SK-N-SH (cell line): Measurements from ENCODE around the gene PSENEN. TPM values are rescaled to one million over a fixed set of nuclear protein-coding genes. Genes with fewer than 3 reads are reported as not detected.
A peak's percentile ranks its signal among the peaks of the same experiment; 100 is the strongest.

ENCODE experiments used
- CTCF ChIA-PET: fragments of 300-600, 350-600 bp; formaldehyde crosslinking; extraction: SDS; loops from one replicate; lab custom pipeline; 2021; lab: Yijun Ruan, JAX
- POLR2A ChIA-PET: fragments of 350-600 bp; sonication (Branson Sonifier 250); formaldehyde crosslinking; extraction: SDS; loops from one replicate; lab custom pipeline; 2020; ENCODE audit warnings: antibody characterized with exemption, inconsistent platforms; lab: Yijun Ruan, JAX
- DNase-seq: peaks from one replicate; pipeline ENCODE4 v3.0.0; 2012
- H2AFZ ChIP-seq: fragments of 200-600 bp; sonication (generic); 2 replicates; pipeline ENCODE4 v1.8.1; 2016; ENCODE audit warnings: antibody characterized with exemption, mild to moderate bottlenecking, low read depth
- H3F3A ChIP-seq: fragments of 200-600 bp; sonication (generic); replicated peaks from 2 replicates; pipeline ENCODE3; 2016; ENCODE audit warnings: antibody characterized with exemption, mild to moderate bottlenecking; ENCODE audit not compliant: insufficient read depth
- H3K27ac ChIP-seq, 2 experiments: fragments of 200-500 bp in 1 of 2; fragments of 200-600 bp in 1 of 2; sonication (Bioruptor generic) in 1 of 2; sonication (generic), shearing (Covaris generic) in 1 of 2; 2 replicates each; pipeline versions ENCODE4 v1.5.1 to v1.6.1; 2014 to 2016; ENCODE audit warnings: low read depth in 2 of 2, inconsistent platforms in 1 of 2, low read length in 1 of 2, mild to moderate bottlenecking in 1 of 2, mixed read lengths in 1 of 2
- H3K27me3 ChIP-seq: fragments of 200-600 bp; sonication (generic), shearing (Covaris generic); 2 replicates; pipeline ENCODE4 v1.6.1; 2016; ENCODE audit warnings: mixed run types; ENCODE audit not compliant: insufficient read depth
- H3K36me3 ChIP-seq, 2 experiments: fragments of 200-500 bp in 1 of 2; fragments of 200-600 bp in 1 of 2; sonication (Bioruptor generic) in 1 of 2; sonication (generic) in 1 of 2; replicated peaks in 1 of 2; 2 replicates each; pipeline versions ENCODE3 to v1.5.1; 2014 to 2016; ENCODE audit warnings: low read length in 1 of 2, mild to moderate bottlenecking in 1 of 2; ENCODE audit not compliant: insufficient read depth in 2 of 2, control insufficient read depth in 1 of 2
- H3K4me1 ChIP-seq, 2 experiments: fragments of 200-500 bp in 1 of 2; fragments of 200-600 bp in 1 of 2; sonication (Bioruptor generic) in 1 of 2; sonication (generic), shearing (Covaris generic) in 1 of 2; 2 replicates each; pipeline versions ENCODE4 v1.5.1 to v1.6.1; 2014 to 2016; ENCODE audit warnings: low read depth in 1 of 2, low read length in 1 of 2, mixed run types in 1 of 2; ENCODE audit not compliant: insufficient read depth in 2 of 2, control insufficient read depth in 1 of 2
- H3K4me2 ChIP-seq: fragments of 200-600 bp; sonication (generic), shearing (Covaris generic); 2 replicates; pipeline ENCODE4 v1.6.1; 2017; ENCODE audit warnings: mixed run types
- H3K4me3 ChIP-seq, 2 experiments: fragments of 200-500 bp in 1 of 2; fragments of 200-600 bp in 1 of 2; sonication (Bioruptor generic) in 1 of 2; sonication (generic), shearing (Covaris generic) in 1 of 2; 2 replicates each; pipeline versions ENCODE4 v1.5.1 to v1.8.1; 2014 to 2016; ENCODE audit warnings: low read depth in 2 of 2, inconsistent platforms in 1 of 2, low read length in 1 of 2, mild to moderate bottlenecking in 1 of 2, mixed read lengths in 1 of 2, moderate library complexity in 1 of 2
- H3K79me2 ChIP-seq: fragments of 200-600 bp; sonication (generic); 2 replicates; pipeline ENCODE4 v1.8.1; 2017; ENCODE audit warnings: mild to moderate bottlenecking; ENCODE audit not compliant: insufficient read depth
- H3K9ac ChIP-seq: fragments of 200-600 bp; sonication (generic); 2 replicates; pipeline ENCODE4 v1.6.1; 2017; ENCODE audit warnings: mixed run types
- H3K9me2 ChIP-seq: fragments of 200-600 bp; sonication (generic); 2 replicates; pipeline ENCODE4 v1.6.1; 2017; ENCODE audit warnings: mixed run types
- H3K9me3 ChIP-seq: fragments of 200-600 bp; sonication (generic); 2 replicates; pipeline ENCODE4 v1.6.1; 2017; ENCODE audit warnings: mixed run types, mild to moderate bottlenecking, moderate library complexity
- H4K20me1 ChIP-seq: fragments of 200-600 bp; sonication (generic); 2 replicates; pipeline ENCODE4 v1.6.1; 2017; ENCODE audit warnings: mild to moderate bottlenecking, mixed run types; ENCODE audit not compliant: insufficient read depth
- FOXJ3 ChIP-seq: sonication (generic); formaldehyde crosslinking; IDR thresholded peaks from 2 replicates; pipeline ENCODE4 v1.5.1; 2020; ENCODE audit warnings: mild to moderate bottlenecking, missing genetic modification reagents
- GABPA ChIP-seq: IDR thresholded peaks from 2 replicates; pipeline ENCODE4 v1.4.0; 2012; ENCODE audit warnings: low read depth, mild to moderate bottlenecking
- IRF3 ChIP-seq: fragments of 150-350 bp; IDR thresholded peaks from 2 replicates; pipeline ENCODE4 v1.6.1; 2016; ENCODE audit warnings: mild to moderate bottlenecking, low read depth, low read length
- MXI1 ChIP-seq: IDR thresholded peaks from 2 replicates; pipeline ENCODE4 v1.6.1; 2012; ENCODE audit warnings: mild to moderate bottlenecking, low read depth, low read length, improper control_type of control experiment
- PBX3 ChIP-seq: IDR thresholded peaks from 2 replicates; pipeline ENCODE4; 2012
- RFX5 ChIP-seq: IDR thresholded peaks from 2 replicates; pipeline ENCODE4 v1.6.1; 2012; ENCODE audit warnings: mild to moderate bottlenecking, improper control_type of control experiment, low read length
- RXRA ChIP-seq: IDR thresholded peaks from 2 replicates; pipeline ENCODE4 v1.4.0; 2012; ENCODE audit warnings: low read depth, mild to moderate bottlenecking, borderline replicate concordance
- SIN3A ChIP-seq: IDR thresholded peaks from 2 replicates; pipeline ENCODE4 v1.6.1; 2012; ENCODE audit warnings: low read depth, mild to moderate bottlenecking, low read length, moderate library complexity, borderline replicate concordance
- TAF1 ChIP-seq: IDR thresholded peaks from 2 replicates; pipeline ENCODE4 v1.6.1; 2012; ENCODE audit warnings: low read depth, mild to moderate bottlenecking, low read length, moderate library complexity, borderline replicate concordance
- ZBTB33 ChIP-seq: IDR thresholded peaks from 2 replicates; pipeline ENCODE4 v1.4.0; 2012; ENCODE audit warnings: low read depth, borderline replicate concordance
- WGBS: methylation state at CpG from one replicate; pipeline ENCODE4 v1.1.6; 2017; ENCODE audit warnings: low lambda C conversion rate; 5-methylcytosine and 5-hydroxymethylcytosine counted together
- polyA plus RNA-seq, 3 experiments: library from polyadenylated mRNA; depleted of rRNA; stranded (reverse); fragments of >200 nt; gene quantifications; 2 replicates each; pipeline ENCODE4 v1.2.3, GENCODE V29; 2012
- TF ChIP-seq, protein P1 (sequence below): IDR thresholded peaks from 2 replicates; pipeline ENCODE4 v1.4.0; 2012; ENCODE audit warnings: low read depth
- TF ChIP-seq, protein P2 (sequence below): fragments of 200-600 bp; sonication (generic); IDR thresholded peaks from 2 replicates; pipeline ENCODE4 v1.6.1; 2017; ENCODE audit warnings: antibody characterized with exemption, mild to moderate bottlenecking, moderate library complexity

PSENEN gene
- polyA plus RNA-seq, 1 of the 3 experiments (the other 2 are of a cell fraction): 99.2 TPM

DNA sequence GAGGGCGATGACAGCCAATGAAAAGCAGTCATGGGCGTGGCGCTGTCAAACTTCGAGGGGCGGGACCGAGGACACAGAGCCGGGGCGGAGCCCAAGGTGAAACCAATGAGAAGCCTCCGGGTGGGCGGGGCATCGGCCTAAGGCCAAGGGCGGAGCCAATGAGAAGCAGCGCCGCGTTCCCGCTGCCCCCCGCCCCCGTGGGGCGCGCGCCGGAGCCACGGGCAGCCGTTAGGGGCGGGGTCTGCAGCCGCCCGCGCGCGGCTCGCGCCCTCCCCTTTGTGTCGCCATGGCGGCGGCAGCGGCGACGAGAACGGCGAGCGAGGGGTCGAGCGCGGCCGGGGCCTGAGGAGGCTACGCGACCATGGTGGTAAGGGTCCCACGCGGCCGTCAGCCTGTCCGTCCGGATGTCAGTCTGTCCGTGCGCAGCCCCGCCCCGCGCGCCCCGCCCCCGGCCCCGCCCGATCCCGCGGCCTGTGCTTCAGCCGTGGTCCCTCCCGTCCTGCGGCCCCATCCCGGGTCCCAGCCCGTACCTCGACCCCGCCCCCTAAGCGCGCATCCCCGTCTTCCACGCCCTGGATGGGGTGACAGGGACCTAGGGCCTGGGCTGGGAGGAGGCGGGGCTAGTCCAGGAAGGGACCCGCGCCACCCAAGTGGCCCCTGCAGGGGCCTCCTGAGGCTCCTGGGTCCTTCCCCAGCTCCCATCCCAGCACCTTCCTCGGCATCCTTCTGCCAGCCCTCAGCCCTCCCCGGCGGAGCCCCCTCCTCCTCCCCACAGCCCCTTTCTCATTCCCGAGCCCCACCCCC lies 30.0 kb downstream of the PSENEN start, which contains the start of gene ARHGAP33:
Gene ARHGAP33 (plus strand): TSS at position 267 of the 804 bp plus-strand sequence. CDS start 95 bp downstream, at position 362.
- H4K20me1 ChIP-seq: no peaks in the 10 kb centered on the region
- peak within 1 kb of the TSS; percentile 59 to 76 for H3K4me3 ChIP-seq
- H3K9me3 ChIP-seq: no peaks in the 10 kb centered on the region
- peaks cover 8% of the 10 kb centered on the region for H3F3A ChIP-seq
- H3K79me2 ChIP-seq: peaks cover 13% of the 10 kb centered on the region; the same call in 1 of the 2 replicates
- H3K9ac ChIP-seq: peak within 1 kb of the TSS; percentile 38; the same call in 1 of the 2 replicates
- H3K9me2 ChIP-seq: no peaks in the 10 kb centered on the region
- CTCF ChIA-PET: interaction anchor here (1.0 kb wide), 1 partner anchor 10 kb away, joined by 3 read pairs; no protein-coding TSS in a partner anchor
- H3K36me3 ChIP-seq: no peaks in the 10 kb centered on the region
- POLR2A ChIA-PET: interaction anchor here (0.5 kb wide), 1 partner anchor 64 kb away, joined by 4 read pairs; no protein-coding TSS in a partner anchor
- 3% methylated on average over 38 of the region's 82 CpGs for WGBS
- peak within 1 kb of the TSS; percentile 90 for H3K4me2 ChIP-seq
- H3K4me1 ChIP-seq: peaks cover 0 to 12% of the 10 kb centered on the region in 2 experiments; a peak in 2 of 4 replicates
- no peaks in the 10 kb centered on the region for H3K27me3 ChIP-seq
- H2AFZ ChIP-seq: peak within 1 kb of the TSS; percentile 76; the same call in 1 of the 2 replicates
- DNase-seq: peak; percentile 99
- TF ChIP-seq RXRA (no peak), IRF3 (0 out of 2 replicates have a peak, but pooled peaks have one; percentile 34), FOXJ3 (no peak), TAF1 (no peak), SIN3A (peak; percentile 62; the same call in 1 of the 2 replicates), ZBTB33 (no peak), RFX5 (peak; percentile 58; the same call in 1 of the 2 replicates), PBX3 (peak; percentile 42; the same call in 1 of the 2 replicates), MXI1 (peak; percentile 86), GABPA (no peak)
- TF ChIP-seq, protein P1, sequence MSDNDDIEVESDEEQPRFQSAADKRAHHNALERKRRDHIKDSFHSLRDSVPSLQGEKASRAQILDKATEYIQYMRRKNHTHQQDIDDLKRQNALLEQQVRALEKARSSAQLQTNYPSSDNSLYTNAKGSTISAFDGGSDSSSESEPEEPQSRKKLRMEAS: peak; percentile 45; the same call in 1 of the 2 replicates
- TF ChIP-seq, protein P2, sequence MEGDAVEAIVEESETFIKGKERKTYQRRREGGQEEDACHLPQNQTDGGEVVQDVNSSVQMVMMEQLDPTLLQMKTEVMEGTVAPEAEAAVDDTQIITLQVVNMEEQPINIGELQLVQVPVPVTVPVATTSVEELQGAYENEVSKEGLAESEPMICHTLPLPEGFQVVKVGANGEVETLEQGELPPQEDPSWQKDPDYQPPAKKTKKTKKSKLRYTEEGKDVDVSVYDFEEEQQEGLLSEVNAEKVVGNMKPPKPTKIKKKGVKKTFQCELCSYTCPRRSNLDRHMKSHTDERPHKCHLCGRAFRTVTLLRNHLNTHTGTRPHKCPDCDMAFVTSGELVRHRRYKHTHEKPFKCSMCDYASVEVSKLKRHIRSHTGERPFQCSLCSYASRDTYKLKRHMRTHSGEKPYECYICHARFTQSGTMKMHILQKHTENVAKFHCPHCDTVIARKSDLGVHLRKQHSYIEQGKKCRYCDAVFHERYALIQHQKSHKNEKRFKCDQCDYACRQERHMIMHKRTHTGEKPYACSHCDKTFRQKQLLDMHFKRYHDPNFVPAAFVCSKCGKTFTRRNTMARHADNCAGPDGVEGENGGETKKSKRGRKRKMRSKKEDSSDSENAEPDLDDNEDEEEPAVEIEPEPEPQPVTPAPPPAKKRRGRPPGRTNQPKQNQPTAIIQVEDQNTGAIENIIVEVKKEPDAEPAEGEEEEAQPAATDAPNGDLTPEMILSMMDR: no peak
- TF ChIP-seq, all 33 proteins: peak for 6
- no peak within 1 kb of the TSS for H3K27ac ChIP-seq
